ENCODE measurements around the gene TRNAU1AP.

TRNAU1AP gene

DNA sequence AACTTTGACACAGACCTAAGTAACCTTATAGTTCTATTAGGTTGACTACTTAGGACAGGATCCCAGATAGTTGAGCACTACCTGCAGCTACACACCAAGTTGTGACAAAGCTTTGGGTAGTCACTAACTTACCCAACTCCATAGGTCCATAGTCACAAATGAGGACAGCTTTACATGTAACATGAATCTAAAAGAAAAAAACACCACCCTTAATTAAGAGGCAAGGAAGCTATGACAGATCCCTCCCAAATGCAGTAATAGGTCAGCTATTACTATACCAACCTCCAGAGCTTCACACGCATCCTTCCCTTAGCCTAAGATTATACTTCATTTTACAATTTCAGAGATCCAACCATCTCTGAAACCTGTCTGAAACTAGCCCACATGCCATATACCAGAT lies 26.5 kb downstream of the TRNAU1AP start:
- Histone ChIP-seq H2BK12ac (ENCODE audit: low read length in 2 of 2) (no peak overlapping the region), H2BK5ac (ENCODE audit: low read depth, low read length, poor library complexity, severe bottlenecking) (no peak overlapping the region), H4K91ac (ENCODE audit: low read length) (no peak overlapping the region), H2AFZ (ENCODE audit: low read depth, low read length) (no peak overlapping the region), H2BK120ac (ENCODE audit: low read depth, low read length) (no peak overlapping the region), H3K23ac (ENCODE audit: low read length in 2 of 2) (no peak overlapping the region), H2AK5ac (ENCODE audit: low read length, severe bottlenecking) (no peak overlapping the region), H3K9me3 (ENCODE audit: control insufficient read depth, low read length) (no peaks in the 10 kb centered on the region), H3K4me3 (ENCODE audit: insufficient read depth in 1 of 2, low read depth in 1 of 2, low read length in 2 of 2) (peak overlapping the region in 1 of 2 experiments; percentile 93), H3K27me3 (ENCODE audit: control insufficient read depth in 1 of 2, insufficient read depth in 1 of 2, low read length in 2 of 2) (no peaks in the 10 kb centered on the region), H3K36me3 (ENCODE audit: control insufficient read depth in 1 of 2, insufficient read depth in 2 of 2, low read depth in 1 of 2, low read length in 2 of 2) (peaks cover 37 to 54% of the 10 kb centered on the region in 2 experiments), H3K18ac (ENCODE audit: low read depth in 1 of 2, low read length in 2 of 2) (no peak overlapping the region), H3K79me1 (replicated peaks; ENCODE audit: low read length, poor library complexity, severe bottlenecking) (peaks cover 3% of the 10 kb centered on the region), H2BK15ac (ENCODE audit: low read depth, poor library complexity, severe bottlenecking) (no peak overlapping the region), H3K4me2 (ENCODE audit: low read length, poor library complexity, severe bottlenecking) (peak overlapping the region; percentile 48), H3K27ac (ENCODE audit: low read length, poor library complexity, severe bottlenecking) (peak overlapping the region; percentile 46), H3K4me1 (ENCODE audit: control insufficient read depth, insufficient read depth, low read depth, low read length) (peaks cover 14% of the 10 kb centered on the region), H3K9ac (ENCODE audit: low read length) (peak overlapping the region; percentile 97), H4K8ac (ENCODE audit: low read length) (no peak overlapping the region), H3K4ac (ENCODE audit: low read depth in 1 of 2, low read length in 2 of 2) (no peak overlapping the region), H3K14ac (ENCODE audit: low read length in 2 of 2) (no peak overlapping the region)
- WGBS, result 85% methylated on average over 1 of the region's 1 CpG
- DNase-seq, result no peak

DNA sequence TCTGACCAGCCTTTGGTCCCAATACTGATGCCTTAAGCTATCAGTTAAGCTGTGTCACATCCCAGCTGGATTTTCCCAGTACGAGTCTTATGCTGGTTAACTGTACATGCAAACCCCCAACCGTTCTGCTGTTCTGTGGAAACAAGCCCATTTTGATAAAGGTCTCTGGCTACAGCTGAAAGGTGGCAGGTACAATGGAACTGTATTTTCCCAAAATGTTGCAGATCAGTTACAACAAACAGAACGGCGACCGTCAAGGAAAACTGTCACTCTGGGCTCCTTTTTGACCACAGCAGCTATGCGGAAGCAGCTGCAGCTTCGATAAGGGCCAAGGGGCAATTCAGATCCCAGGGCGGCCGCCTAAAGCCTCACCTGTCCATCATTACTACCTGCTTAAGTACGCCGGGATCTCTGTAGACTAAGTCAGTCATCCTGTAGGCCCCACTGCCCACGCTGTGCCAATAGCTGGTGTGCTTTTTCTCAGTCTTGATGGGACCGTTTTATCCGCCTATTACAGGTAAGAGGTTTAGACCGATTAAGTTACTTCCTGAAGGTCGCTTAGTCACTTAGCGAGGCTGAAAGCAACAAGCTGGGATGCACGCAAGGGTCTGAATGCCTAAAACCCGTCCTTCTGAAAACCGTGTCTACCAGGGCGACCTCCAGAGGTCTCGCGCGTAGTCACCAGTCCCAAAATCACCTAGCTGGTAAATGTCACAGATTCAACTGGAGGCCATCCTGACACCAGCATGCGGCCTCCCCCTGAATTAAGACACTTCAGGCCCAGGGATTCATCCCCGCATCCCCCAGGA lies 28.0 kb downstream of the TRNAU1AP start:
- peak overlapping the region; percentile 24 to 63 for H3K4ac ChIP-seq (ENCODE audit: low read depth in 1 of 2, low read length in 2 of 2)
- peaks cover 3% of the 10 kb centered on the region for H3K79me1 ChIP-seq (replicated peaks; ENCODE audit: low read length, poor library complexity, severe bottlenecking)
- H4K8ac ChIP-seq (ENCODE audit: low read length), result no peak overlapping the region
- H2AK5ac ChIP-seq (ENCODE audit: low read length, severe bottlenecking), result no peak overlapping the region
- peak overlapping the region; percentile 90 for H3K4me2 ChIP-seq (ENCODE audit: low read length, poor library complexity, severe bottlenecking)
- H3K27ac ChIP-seq (ENCODE audit: low read length, poor library complexity, severe bottlenecking), result peak overlapping the region; percentile 17
- 1% methylated on average over 26 of the region's 26 CpGs for WGBS
- peak overlapping the region in 1 of 2 experiments; percentile 71 for H3K14ac ChIP-seq (ENCODE audit: low read length in 2 of 2)
- peaks cover 14% of the 10 kb centered on the region for H3K4me1 ChIP-seq (ENCODE audit: control insufficient read depth, insufficient read depth, low read depth, low read length)
- H2BK15ac ChIP-seq (ENCODE audit: low read depth, poor library complexity, severe bottlenecking), result no peak overlapping the region
- no peak overlapping the region for H3K23ac ChIP-seq (ENCODE audit: low read length in 2 of 2)
- H3K18ac ChIP-seq (ENCODE audit: low read depth in 1 of 2, low read length in 2 of 2), result peak overlapping the region; percentile 52 to 67
- no peak overlapping the region for H2BK12ac ChIP-seq (ENCODE audit: low read length in 2 of 2)
- no peak overlapping the region for H2AFZ ChIP-seq (ENCODE audit: low read depth, low read length)
- no peak overlapping the region for H2BK5ac ChIP-seq (ENCODE audit: low read depth, low read length, poor library complexity, severe bottlenecking)
- peaks cover 32 to 47% of the 10 kb centered on the region in 2 experiments for H3K36me3 ChIP-seq (ENCODE audit: control insufficient read depth in 1 of 2, insufficient read depth in 2 of 2, low read depth in 1 of 2, low read length in 2 of 2)
- no peaks in the 10 kb centered on the region for H3K27me3 ChIP-seq (ENCODE audit: control insufficient read depth in 1 of 2, insufficient read depth in 1 of 2, low read length in 2 of 2)
- peak overlapping the region; percentile 73 to 93 for H3K4me3 ChIP-seq (ENCODE audit: insufficient read depth in 1 of 2, low read depth in 1 of 2, low read length in 2 of 2)
- DNase-seq, result peak; percentile 53
- H3K9ac ChIP-seq (ENCODE audit: low read length), result peak overlapping the region; percentile 97
- no peaks in the 10 kb centered on the region for H3K9me3 ChIP-seq (ENCODE audit: control insufficient read depth, low read length)
- no peak overlapping the region for H2BK120ac ChIP-seq (ENCODE audit: low read depth, low read length)
- no peak overlapping the region for H4K91ac ChIP-seq (ENCODE audit: low read length)

DNA sequence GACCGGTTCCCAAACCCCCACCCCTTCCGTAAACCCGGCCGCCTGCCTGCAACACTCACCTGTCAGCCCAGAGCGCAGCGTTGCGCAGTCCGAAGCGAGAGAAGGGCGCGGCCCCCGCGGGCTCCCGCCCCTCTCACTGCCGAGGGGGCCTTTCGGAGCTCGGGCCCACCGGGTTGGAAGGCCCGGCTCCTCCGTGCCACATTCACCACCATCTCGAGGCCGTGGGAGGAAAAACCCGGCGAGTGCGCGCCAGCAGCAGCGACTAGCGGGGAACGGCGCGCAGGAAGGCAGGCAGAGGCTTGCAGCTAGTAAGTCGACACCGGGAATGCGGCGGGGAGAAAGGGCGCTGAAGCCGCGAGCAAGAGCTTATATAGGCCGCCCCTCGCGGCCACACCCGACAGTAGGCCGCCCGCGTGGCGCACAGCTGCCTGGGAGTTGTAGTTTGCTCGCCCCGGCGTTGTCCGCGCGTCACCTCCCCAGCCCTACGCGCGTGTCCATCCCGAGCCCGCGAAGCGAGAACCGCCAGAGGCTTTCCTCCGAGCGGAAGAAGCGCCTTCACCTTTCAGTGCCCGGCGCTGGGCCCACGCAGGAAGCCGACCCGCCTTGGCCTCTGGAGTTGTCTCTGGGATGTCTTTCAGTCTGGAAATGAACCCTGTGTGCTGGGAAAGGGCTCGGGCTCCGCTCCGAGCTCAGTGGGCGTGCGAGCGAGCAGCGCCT lies 28.8 kb downstream of the TRNAU1AP start:
- DNase-seq, result peak; percentile 96
- Histone ChIP-seq H2BK120ac (ENCODE audit: low read depth, low read length) (no peak overlapping the region), H3K9ac (ENCODE audit: low read length) (peak overlapping the region; percentile 97), H3K79me1 (replicated peaks; ENCODE audit: low read length, poor library complexity, severe bottlenecking) (peaks cover 3% of the 10 kb centered on the region), H3K14ac (ENCODE audit: low read length in 2 of 2) (peak overlapping the region in 1 of 2 experiments; percentile 71), H2BK5ac (ENCODE audit: low read depth, low read length, poor library complexity, severe bottlenecking) (peak overlapping the region; percentile 61), H2BK12ac (ENCODE audit: low read length in 2 of 2) (peak overlapping the region in 1 of 2 experiments; percentile 40), H2AFZ (ENCODE audit: low read depth, low read length) (peak overlapping the region; percentile 58), H3K27me3 (ENCODE audit: control insufficient read depth in 1 of 2, insufficient read depth in 1 of 2, low read length in 2 of 2) (no peaks in the 10 kb centered on the region), H2BK15ac (ENCODE audit: low read depth, poor library complexity, severe bottlenecking) (no peak overlapping the region), H3K9me3 (ENCODE audit: control insufficient read depth, low read length) (no peaks in the 10 kb centered on the region), H3K4me1 (ENCODE audit: control insufficient read depth, insufficient read depth, low read depth, low read length) (peaks cover 16% of the 10 kb centered on the region), H3K4me2 (ENCODE audit: low read length, poor library complexity, severe bottlenecking) (peak overlapping the region; percentile 90), H3K27ac (ENCODE audit: low read length, poor library complexity, severe bottlenecking) (peak overlapping the region; percentile 53), H3K23ac (ENCODE audit: low read length in 2 of 2) (peak overlapping the region in 1 of 2 experiments; percentile 46), H4K91ac (ENCODE audit: low read length) (peak overlapping the region; percentile 16), H3K36me3 (ENCODE audit: control insufficient read depth in 1 of 2, insufficient read depth in 2 of 2, low read depth in 1 of 2, low read length in 2 of 2) (peaks cover 29 to 45% of the 10 kb centered on the region in 2 experiments), H4K8ac (ENCODE audit: low read length) (no peak overlapping the region), H3K4ac (ENCODE audit: low read depth in 1 of 2, low read length in 2 of 2) (peak overlapping the region in 1 of 2 experiments; percentile 29), H2AK5ac (ENCODE audit: low read length, severe bottlenecking) (no peak overlapping the region), H3K4me3 (ENCODE audit: insufficient read depth in 1 of 2, low read depth in 1 of 2, low read length in 2 of 2) (peak overlapping the region; percentile 73 to 93), H3K18ac (ENCODE audit: low read depth in 1 of 2, low read length in 2 of 2) (peak overlapping the region; percentile 67 to 71)
- WGBS, result under 1% methylated on average over 63 of the region's 75 CpGs

DNA sequence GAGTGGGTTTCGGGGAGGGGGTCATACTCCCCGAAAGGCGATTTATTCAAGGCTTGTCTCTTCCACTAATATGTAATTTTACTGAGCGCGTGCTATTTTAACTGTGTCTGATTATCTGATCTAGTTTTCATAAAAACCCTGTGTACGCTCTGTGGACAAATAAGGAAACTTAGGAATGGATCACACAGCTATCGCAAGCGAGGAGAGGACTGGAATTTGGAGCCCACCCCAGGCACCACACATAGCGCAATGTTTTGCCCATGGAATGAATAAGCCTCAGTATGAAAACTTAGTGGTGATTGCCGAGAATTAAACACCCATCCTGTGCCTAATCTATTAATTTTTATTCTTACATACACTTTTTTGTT lies 29.3 kb downstream of the TRNAU1AP start:
- H2BK15ac ChIP-seq (ENCODE audit: low read depth, poor library complexity, severe bottlenecking), result no peak overlapping the region
- H2AFZ ChIP-seq (ENCODE audit: low read depth, low read length), result peak overlapping the region; percentile 58
- H3K79me1 ChIP-seq (replicated peaks; ENCODE audit: low read length, poor library complexity, severe bottlenecking), result peaks cover 3% of the 10 kb centered on the region
- no peak overlapping the region for H2BK120ac ChIP-seq (ENCODE audit: low read depth, low read length)
- peak overlapping the region; percentile 61 for H2BK5ac ChIP-seq (ENCODE audit: low read depth, low read length, poor library complexity, severe bottlenecking)
- peak overlapping the region; percentile 51 to 93 for H3K4me3 ChIP-seq (ENCODE audit: insufficient read depth in 1 of 2, low read depth in 1 of 2, low read length in 2 of 2)
- no peaks in the 10 kb centered on the region for H3K9me3 ChIP-seq (ENCODE audit: control insufficient read depth, low read length)
- H3K23ac ChIP-seq (ENCODE audit: low read length in 2 of 2), result no peak overlapping the region
- peak overlapping the region; percentile 8 to 71 for H3K18ac ChIP-seq (ENCODE audit: low read depth in 1 of 2, low read length in 2 of 2)
- DNase-seq, result no peak
- H3K14ac ChIP-seq (ENCODE audit: low read length in 2 of 2), result no peak overlapping the region
- no peak overlapping the region for H4K91ac ChIP-seq (ENCODE audit: low read length)
- H3K36me3 ChIP-seq (ENCODE audit: control insufficient read depth in 1 of 2, insufficient read depth in 2 of 2, low read depth in 1 of 2, low read length in 2 of 2), result peaks cover 26 to 39% of the 10 kb centered on the region in 2 experiments
- H4K8ac ChIP-seq (ENCODE audit: low read length), result peak overlapping the region; percentile 79
- H3K4me1 ChIP-seq (ENCODE audit: control insufficient read depth, insufficient read depth, low read depth, low read length), result peaks cover 16% of the 10 kb centered on the region
- peak overlapping the region; percentile 97 for H3K9ac ChIP-seq (ENCODE audit: low read length)
- no peak overlapping the region for H3K4ac ChIP-seq (ENCODE audit: low read depth in 1 of 2, low read length in 2 of 2)
- no peak overlapping the region for H2BK12ac ChIP-seq (ENCODE audit: low read length in 2 of 2)
- WGBS, result 3% methylated on average over 6 of the region's 10 CpGs
- no peaks in the 10 kb centered on the region for H3K27me3 ChIP-seq (ENCODE audit: control insufficient read depth in 1 of 2, insufficient read depth in 1 of 2, low read length in 2 of 2)
- H3K4me2 ChIP-seq (ENCODE audit: low read length, poor library complexity, severe bottlenecking), result peak overlapping the region; percentile 74
- H3K27ac ChIP-seq (ENCODE audit: low read length, poor library complexity, severe bottlenecking), result peak overlapping the region; percentile 53
- no peak overlapping the region for H2AK5ac ChIP-seq (ENCODE audit: low read length, severe bottlenecking)

All from mesenchymal stem cell (in vitro differentiated cells and primary cell).